Muscle layer of colon (tissue), 2 donors: ENCODE measurements around the gene MPV17L2.

ENCODE experiments used
- H3K27ac ChIP-seq: one replicate; pipeline ENCODE4 v1.7.0; 2013; ENCODE audit warnings: low read depth, mild to moderate bottlenecking, low read length, moderate library complexity
- H3K27me3 ChIP-seq, 2 donors: one replicate each; pipeline ENCODE4 v1.7.0; 2013; ENCODE audit warnings: low read length in 2 of 2, mild to moderate bottlenecking in 2 of 2; ENCODE audit not compliant: insufficient read depth in 2 of 2, control insufficient read depth in 1 of 2
- H3K36me3 ChIP-seq: one replicate; pipeline ENCODE4 v1.7.0; 2013; ENCODE audit warnings: mild to moderate bottlenecking, low read length; ENCODE audit not compliant: insufficient read depth
- H3K4me1 ChIP-seq: one replicate; pipeline ENCODE4 v1.7.0; 2013; ENCODE audit warnings: mild to moderate bottlenecking, low read length; ENCODE audit not compliant: insufficient read depth
- H3K4me3 ChIP-seq, 2 donors: one replicate each; pipeline ENCODE4 v1.7.0; 2013; ENCODE audit warnings: low read length in 2 of 2, low read depth in 1 of 2, mild to moderate bottlenecking in 1 of 2, moderate library complexity in 1 of 2
- H3K9ac ChIP-seq: one replicate; pipeline ENCODE4 v1.7.0; 2013; ENCODE audit warnings: low read length
- H3K9me3 ChIP-seq: one replicate; pipeline ENCODE4 v1.7.0; 2013; ENCODE audit warnings: mild to moderate bottlenecking, low read length
- donor health status: abdominal sarcoma.
- donor health status: Adenocarcinoma of cecum.

MPV17L2 gene

DNA sequence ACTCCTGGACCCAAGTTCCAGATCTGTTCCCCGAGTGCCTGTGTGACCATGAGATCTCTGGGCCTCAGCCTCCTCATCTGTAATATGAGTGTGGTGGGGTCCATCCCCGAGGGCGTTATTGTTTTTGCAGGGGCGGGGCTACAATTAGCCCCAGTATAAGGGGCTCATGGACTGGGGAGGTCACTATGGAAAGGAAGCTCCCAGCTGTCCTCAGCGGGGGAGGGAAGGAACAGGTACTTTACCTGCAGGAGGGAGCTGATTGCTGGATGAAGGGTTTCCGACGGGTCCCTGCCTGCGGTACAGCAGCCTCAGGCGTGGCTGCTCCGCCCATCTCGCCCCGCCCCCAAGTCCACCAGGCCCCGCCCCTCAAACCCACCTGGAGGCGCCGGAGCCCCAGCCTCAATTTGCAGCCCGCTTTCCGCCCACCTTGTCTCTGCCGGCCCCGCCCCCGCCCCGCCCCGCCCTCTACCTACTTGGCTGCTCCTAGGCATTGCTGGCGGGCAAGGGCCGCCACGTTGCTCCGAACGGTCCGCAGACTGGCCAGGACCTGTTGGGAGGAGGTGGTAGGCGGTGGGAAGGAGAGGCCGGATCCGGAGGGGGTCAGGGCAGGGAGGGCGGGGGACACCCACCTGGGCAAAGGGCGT is 27.7 kb downstream of the MPV17L2 start:
- no peak overlapping the region for H3K4me3 ChIP-seq
- H3K9me3 ChIP-seq, result no peaks in the 10 kb centered on the region
- no peak overlapping the region for H3K27ac ChIP-seq
- H3K4me1 ChIP-seq, result peaks cover 12% of the 10 kb centered on the region
- peaks cover 9 to 17% of the 10 kb centered on the region in 2 donors for H3K27me3 ChIP-seq
- no peak overlapping the region for H3K9ac ChIP-seq
- H3K36me3 ChIP-seq, result no peaks in the 10 kb centered on the region

DNA sequence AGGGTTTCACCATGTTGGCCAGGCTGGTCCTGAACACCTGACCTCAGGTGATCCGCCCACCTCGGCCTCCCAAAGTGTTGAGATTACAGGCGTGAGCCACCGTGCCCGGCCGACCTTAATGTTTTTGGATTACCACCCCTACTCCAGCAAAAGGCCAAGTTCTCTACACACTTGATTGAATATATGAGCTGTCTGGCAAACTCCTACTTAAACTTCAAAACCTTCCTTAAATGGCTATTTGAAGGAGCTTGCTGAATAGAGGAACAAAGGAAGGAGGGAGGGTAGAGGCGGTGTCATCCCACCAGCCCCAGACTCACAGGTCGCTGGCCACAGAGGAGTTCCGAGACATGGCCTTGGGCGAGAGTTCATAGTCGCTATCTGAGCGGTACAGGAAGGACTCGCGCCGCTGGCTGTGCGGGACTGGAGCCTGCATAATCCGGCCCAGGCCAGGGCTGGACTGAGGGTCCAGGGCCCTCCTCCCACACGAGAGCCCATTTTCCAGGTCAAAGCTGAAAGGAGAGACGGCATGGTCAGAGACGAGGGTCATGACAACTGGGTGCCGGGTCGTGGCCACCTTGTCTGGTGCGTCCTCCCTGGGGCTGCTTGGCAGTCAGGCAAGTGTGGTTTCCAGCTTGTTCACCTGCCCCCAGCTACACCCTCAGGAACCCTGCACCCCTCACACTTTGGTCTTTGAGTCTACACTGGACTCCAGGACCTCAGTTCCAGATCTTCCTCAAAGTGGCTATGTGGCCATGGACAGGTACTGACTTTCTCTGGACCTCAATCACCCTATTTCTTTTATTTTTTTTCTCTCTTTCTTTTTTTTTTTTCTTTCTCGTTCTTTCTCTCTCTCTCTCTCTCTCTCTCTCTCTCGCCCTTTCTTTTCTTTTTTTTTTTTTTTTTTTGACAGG is 29.1 kb downstream of the MPV17L2 start:
- peaks cover 19 to 30% of the 10 kb centered on the region in 2 donors for H3K27me3 ChIP-seq
- H3K27ac ChIP-seq, result no peak overlapping the region
- H3K4me3 ChIP-seq, result no peak overlapping the region
- no peak overlapping the region for H3K9ac ChIP-seq
- no peaks in the 10 kb centered on the region for H3K36me3 ChIP-seq
- H3K9me3 ChIP-seq, result no peaks in the 10 kb centered on the region
- H3K4me1 ChIP-seq, result peaks cover 12% of the 10 kb centered on the region

GRCh38 chr19:18223860-18224524 is 31.0 kb downstream of the MPV17L2 start:
- Histone ChIP-seq H3K4me1 (peaks cover 12% of the 10 kb centered on the region), H3K9ac (no peak overlapping the region), H3K4me3 (peak overlapping the region in 1 of 2 donors; percentile 32), H3K27me3 (peaks cover 24 to 33% of the 10 kb centered on the region in 2 donors), H3K36me3 (no peaks in the 10 kb centered on the region), H3K27ac (no peak overlapping the region), H3K9me3 (no peaks in the 10 kb centered on the region)

GRCh38 chr19:18224525-18225354 is 31.7 kb downstream of the MPV17L2 start:
- Histone ChIP-seq H3K9ac (no peak overlapping the region), H3K4me1 (peaks cover 12% of the 10 kb centered on the region), H3K36me3 (no peaks in the 10 kb centered on the region), H3K9me3 (no peaks in the 10 kb centered on the region), H3K27me3 (peaks cover 24 to 37% of the 10 kb centered on the region in 2 donors), H3K27ac (no peak overlapping the region), H3K4me3 (peak overlapping the region; percentile 41 to 47)

DNA sequence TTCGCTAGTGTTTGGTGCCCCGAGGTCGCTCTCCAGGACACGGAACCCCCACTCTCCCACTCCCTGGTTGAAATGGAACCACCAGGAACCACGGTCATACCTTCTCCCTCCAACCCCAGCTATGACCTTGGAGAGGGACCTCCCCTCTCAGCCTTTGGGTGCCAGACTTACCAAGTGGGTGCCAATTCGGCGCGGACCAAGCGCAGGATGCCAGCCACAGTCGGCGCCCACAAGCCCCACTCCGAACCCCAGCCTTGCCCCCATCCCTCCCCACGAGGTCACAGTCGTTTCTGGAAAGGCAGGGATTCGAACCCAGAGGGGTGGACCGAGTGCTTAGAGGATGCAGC is 32.3 kb downstream of the MPV17L2 start:
- H3K36me3 ChIP-seq, result no peaks in the 10 kb centered on the region
- peaks cover 24 to 37% of the 10 kb centered on the region in 2 donors for H3K27me3 ChIP-seq
- no peaks in the 10 kb centered on the region for H3K9me3 ChIP-seq
- H3K4me1 ChIP-seq, result peaks cover 12% of the 10 kb centered on the region
- H3K4me3 ChIP-seq, result peak overlapping the region in 1 of 2 donors; percentile 47
- peak overlapping the region; percentile 23 for H3K27ac ChIP-seq
- H3K9ac ChIP-seq, result no peak overlapping the region

DNA sequence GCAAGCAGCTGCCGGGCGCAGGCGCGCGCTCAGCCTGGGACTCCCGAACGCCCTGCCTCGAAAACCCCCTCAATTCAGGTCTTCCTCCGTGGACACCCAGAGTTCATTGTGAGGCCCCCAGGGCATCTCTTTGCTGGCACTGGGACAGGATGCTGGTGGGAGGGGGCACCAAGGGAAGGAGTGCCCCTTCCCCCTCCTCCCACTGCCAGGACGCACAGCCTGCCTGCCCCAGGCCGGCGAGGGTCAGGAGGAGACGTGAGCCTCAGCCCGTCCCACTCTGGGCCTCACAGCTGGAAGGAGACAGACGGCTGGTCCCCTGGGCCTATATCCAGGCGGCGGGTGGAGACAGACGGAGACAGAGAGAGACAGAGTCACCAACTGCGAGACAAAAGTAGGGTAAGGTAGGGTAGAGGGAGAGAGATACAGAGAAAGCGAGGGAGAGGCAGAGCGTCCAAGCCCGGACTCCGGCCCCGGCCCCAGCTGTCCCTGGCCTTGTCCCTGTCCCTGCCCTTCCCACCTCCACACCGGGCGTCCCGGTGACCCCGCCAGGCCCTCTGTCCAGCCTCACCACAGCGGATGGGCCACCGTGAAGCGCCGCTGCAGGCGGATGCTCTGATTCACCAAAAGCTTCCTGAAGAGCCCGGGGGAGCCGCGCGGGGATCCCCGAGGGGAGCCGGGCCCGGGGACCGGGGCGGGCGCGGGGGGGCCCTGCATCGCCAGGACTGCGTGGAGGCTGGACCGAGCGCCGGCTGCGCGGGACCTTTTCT is 32.9 kb downstream of the MPV17L2 start, which contains the start of gene PDE4C:
Gene PDE4C, minus strand, starts transcription at position 737 of the 767 bp plus-strand sequence. Its CDS starts 23 bp downstream, at position 714.
- peaks cover 12% of the 10 kb centered on the region for H3K4me1 ChIP-seq
- H3K27me3 ChIP-seq, result peaks cover 24 to 35% of the 10 kb centered on the region in 2 donors
- H3K9ac ChIP-seq, result no peak within 1 kb of the TSS
- H3K9me3 ChIP-seq, result no peaks in the 10 kb centered on the region
- peak within 1 kb of the TSS; percentile 23 for H3K27ac ChIP-seq
- H3K36me3 ChIP-seq, result no peaks in the 10 kb centered on the region
- H3K4me3 ChIP-seq, result peak within 1 kb of the TSS in 1 of 2 donors; percentile 47

- no peak overlapping the region for H3K9ac ChIP-seq
- H3K27me3 ChIP-seq, result peaks cover 27 to 48% of the 10 kb centered on the region in 2 donors
- no peak overlapping the region for H3K4me3 ChIP-seq
- H3K27ac ChIP-seq, result no peak overlapping the region
- H3K36me3 ChIP-seq, result no peaks in the 10 kb centered on the region
- peaks cover 12% of the 10 kb centered on the region for H3K4me1 ChIP-seq
- no peaks in the 10 kb centered on the region for H3K9me3 ChIP-seq
Observed at GRCh38 chr19:18226956-18227780, 34.1 kb downstream of the MPV17L2 start.

DNA sequence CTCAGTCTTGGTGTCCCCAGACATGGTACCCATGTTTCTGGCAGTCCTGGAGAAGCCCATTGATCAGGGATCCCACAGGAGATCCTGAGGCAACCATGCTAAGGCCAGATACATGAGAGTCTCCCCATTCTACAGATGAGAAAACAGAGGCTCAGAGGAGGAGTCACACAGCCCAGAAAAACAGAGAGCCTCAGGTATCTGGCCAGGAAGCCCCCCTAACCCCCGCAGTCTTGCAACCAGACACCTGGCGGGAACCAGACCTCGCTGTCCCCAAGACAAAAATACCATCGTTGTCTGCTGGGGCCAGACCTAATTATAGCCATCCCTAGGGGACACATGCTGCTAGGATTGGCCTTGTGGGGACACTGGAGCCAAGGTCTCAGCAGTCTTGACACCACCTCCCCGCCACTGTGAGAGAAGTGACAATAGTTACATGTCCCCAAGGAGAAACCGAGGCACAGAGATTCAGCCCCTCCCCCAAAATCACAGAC is 34.8 kb downstream of the MPV17L2 start:
- peaks cover 32 to 54% of the 10 kb centered on the region in 2 donors for H3K27me3 ChIP-seq
- peaks cover 12% of the 10 kb centered on the region for H3K4me1 ChIP-seq
- H3K9ac ChIP-seq, result no peak overlapping the region
- H3K9me3 ChIP-seq, result no peaks in the 10 kb centered on the region
- H3K36me3 ChIP-seq, result no peaks in the 10 kb centered on the region
- H3K27ac ChIP-seq, result no peak overlapping the region
- H3K4me3 ChIP-seq, result no peak overlapping the region

GRCh38 chr19:18229474-18229873 is 36.5 kb downstream of the MPV17L2 start:
- no peak overlapping the region for H3K9ac ChIP-seq
- H3K4me1 ChIP-seq, result peaks cover 8% of the 10 kb centered on the region
- no peak overlapping the region for H3K4me3 ChIP-seq
- no peak overlapping the region for H3K27ac ChIP-seq
- H3K27me3 ChIP-seq, result peaks cover 43 to 71% of the 10 kb centered on the region in 2 donors
- H3K36me3 ChIP-seq, result no peaks in the 10 kb centered on the region
- H3K9me3 ChIP-seq, result peaks cover 4% of the 10 kb centered on the region
